Vagina (tissue), 2 donors: ENCODE measurements around the gene CUBN. TPM values are rescaled to one million over a fixed set of nuclear protein-coding genes. Genes with fewer than 3 reads are reported as not detected.
A peak's percentile ranks its signal among the peaks of the same experiment; 100 is the strongest.

Source experiments
- DNase-seq, 2 donors: peaks; one replicate each; pipeline ENCODE4 v3.0.0-alpha.2; 2017; ENCODE audit errors: extremely low spot score in 2 of 2
- H3K27ac ChIP-seq: fragments of 200-600 bp; sonication (generic); one replicate; pipeline ENCODE4 v1.5.1; 2019
- H3K27me3 ChIP-seq: fragments of 200-600 bp; sonication (generic); one replicate; pipeline ENCODE4 v1.5.1; 2019
- H3K36me3 ChIP-seq, 2 donors: fragments of 200-600 bp; sonication (generic); one replicate each; pipeline ENCODE4 v1.5.1; 2017 to 2019
- H3K4me1 ChIP-seq: fragments of 200-600 bp; sonication (generic); one replicate; pipeline ENCODE4 v1.5.1; 2019
- H3K4me3 ChIP-seq, 2 donors: fragments of 200-600 bp; sonication (generic); 1 replicate in 1 of 2; 2 replicates in 1 of 2; pipeline ENCODE4 v1.5.1; 2016 to 2019
- H3K9me3 ChIP-seq: fragments of 200-600 bp; sonication (generic); one replicate; pipeline ENCODE4 v1.5.1; 2019
- CTCF ChIP-seq, 3 experiments: fragments of 450-650 bp in 2 of 3; fragments of 200-600 bp in 1 of 3; sonication (generic) in 1 of 3; IDR thresholded peaks; one replicate each; pipeline ENCODE4 v1.5.1; 2017 to 2019; ENCODE audit warnings: antibody characterized with exemption in 3 of 3, mild to moderate bottlenecking in 2 of 3, moderate library complexity in 2 of 3
- POLR2A ChIP-seq, 2 donors: fragments of 450-650 bp; IDR thresholded peaks; one replicate each; pipeline ENCODE4 v1.6.1; 2017; ENCODE audit warnings: antibody characterized with exemption in 2 of 2, mild to moderate bottlenecking in 2 of 2, moderate library complexity in 2 of 2
- POLR2AphosphoS5 ChIP-seq, 2 donors: sonication (generic); formaldehyde crosslinking; IDR thresholded peaks; one replicate each; pipeline ENCODE4 v1.9.0; 2017; ENCODE audit warnings: antibody characterized with exemption in 2 of 2, mild to moderate bottlenecking in 2 of 2, low read depth in 1 of 2; ENCODE audit not compliant: insufficient read depth in 1 of 2
- intact Hi-C: fragments of 100-400 bp; cut with DNase I; formaldehyde crosslinking; loops from one replicate; pipeline ENCODE4 v1.15.1; 2023
- total RNA-seq: library from RNA; depleted of rRNA; stranded (reverse); fragments of >200 nt; gene quantifications from one replicate; pipeline ENCODE4 v1.2.3, GENCODE V29; 2016

Gene CUBN
- total RNA-seq, 1 donor from 2014 or later = 4.4 TPM

- intact Hi-C loops = no loop called here
Observed at GRCh38 chr10:17066000-17066399, 63.6 kb downstream of the CUBN start.

GRCh38 chr10:17065273-17065672 lies 64.3 kb downstream of the CUBN start:
- Histone ChIP-seq H3K27ac (no peak overlapping the region), H3K27me3 (no peaks in the 10 kb centered on the region), H3K9me3 (no peaks in the 10 kb centered on the region), H3K4me1 (peaks cover 28% of the 10 kb centered on the region), H3K4me3 (no peak overlapping the region), H3K36me3 (no peaks in the 10 kb centered on the region)
- TF ChIP-seq POLR2A (IDR thresholded peaks at IDR 0.05) = no peak
- TF ChIP-seq POLR2AphosphoS5 (IDR thresholded peaks at IDR 0.05; ENCODE audit: insufficient read depth in 1 of 2, low read depth in 1 of 2) = no peak
- TF ChIP-seq CTCF (IDR thresholded peaks at IDR 0.05) = no peak
- no peak for DNase-seq
- intact Hi-C loops = no loop called here

More at GRCh38 chr10:17066000-17066399, 63.6 kb downstream of the CUBN start:
- Histone ChIP-seq H3K36me3 (no peaks in the 10 kb centered on the region), H3K4me1 (peaks cover 28% of the 10 kb centered on the region), H3K27me3 (no peaks in the 10 kb centered on the region), H3K9me3 (no peaks in the 10 kb centered on the region), H3K27ac (no peak overlapping the region), H3K4me3 (no peak overlapping the region)
- TF ChIP-seq POLR2A (IDR thresholded peaks at IDR 0.05) (no peak), POLR2AphosphoS5 (IDR thresholded peaks at IDR 0.05; ENCODE audit: insufficient read depth in 1 of 2, low read depth in 1 of 2) (no peak), CTCF (IDR thresholded peaks at IDR 0.05) (no peak)
- DNase-seq = no peak

- no peaks in the 10 kb centered on the region for H3K27me3 ChIP-seq
- H3K4me1 ChIP-seq = peaks cover 30% of the 10 kb centered on the region
- no peaks in the 10 kb centered on the region for H3K36me3 ChIP-seq
- no peaks in the 10 kb centered on the region for H3K9me3 ChIP-seq
- intact Hi-C loops = no loop called here
- TF ChIP-seq POLR2AphosphoS5 (IDR thresholded peaks at IDR 0.05; ENCODE audit: insufficient read depth in 1 of 2, low read depth in 1 of 2) (no peak), POLR2A (IDR thresholded peaks at IDR 0.05) (no peak), CTCF (IDR thresholded peaks at IDR 0.05) (no peak)
- peak overlapping the region; percentile 73 for H3K27ac ChIP-seq
- DNase-seq = no peak
- H3K4me3 ChIP-seq = no peak overlapping the region
Observed at GRCh38 chr10:17064435-17064834, 65.2 kb downstream of the CUBN start.

GRCh38 chr10:17062955-17063484 lies 66.6 kb downstream of the CUBN start:
- DNase-seq = no peak
- no peaks in the 10 kb centered on the region for H3K36me3 ChIP-seq
- peaks cover 37% of the 10 kb centered on the region for H3K4me1 ChIP-seq
- H3K9me3 ChIP-seq = no peaks in the 10 kb centered on the region
- intact Hi-C loops = no loop called here
- no peak for TF ChIP-seq POLR2A (IDR thresholded peaks at IDR 0.05)
- TF ChIP-seq POLR2AphosphoS5 (IDR thresholded peaks at IDR 0.05; ENCODE audit: insufficient read depth in 1 of 2, low read depth in 1 of 2) = no peak
- no peak for TF ChIP-seq CTCF (IDR thresholded peaks at IDR 0.05)
- H3K4me3 ChIP-seq = no peak overlapping the region
- peak overlapping the region; percentile 73 for H3K27ac ChIP-seq
- H3K27me3 ChIP-seq = no peaks in the 10 kb centered on the region

GRCh38 chr10:17062493-17062892 lies 67.1 kb downstream of the CUBN start:
- Histone ChIP-seq H3K4me3 (no peak overlapping the region), H3K4me1 (peaks cover 37% of the 10 kb centered on the region), H3K36me3 (no peaks in the 10 kb centered on the region), H3K9me3 (no peaks in the 10 kb centered on the region), H3K27ac (peak overlapping the region; percentile 73), H3K27me3 (no peaks in the 10 kb centered on the region)
- TF ChIP-seq CTCF (IDR thresholded peaks at IDR 0.05) = no peak
- intact Hi-C loops = no loop called here
- DNase-seq = no peak
